ENCODE measurements around the gene ARMCX2.
"Not testable (repeated sequence)": the region's sequence is repeated elsewhere in the genome, so short reads cannot be mapped to it uniquely, and the experiment has no call there.

The ARMCX2 gene

DNA sequence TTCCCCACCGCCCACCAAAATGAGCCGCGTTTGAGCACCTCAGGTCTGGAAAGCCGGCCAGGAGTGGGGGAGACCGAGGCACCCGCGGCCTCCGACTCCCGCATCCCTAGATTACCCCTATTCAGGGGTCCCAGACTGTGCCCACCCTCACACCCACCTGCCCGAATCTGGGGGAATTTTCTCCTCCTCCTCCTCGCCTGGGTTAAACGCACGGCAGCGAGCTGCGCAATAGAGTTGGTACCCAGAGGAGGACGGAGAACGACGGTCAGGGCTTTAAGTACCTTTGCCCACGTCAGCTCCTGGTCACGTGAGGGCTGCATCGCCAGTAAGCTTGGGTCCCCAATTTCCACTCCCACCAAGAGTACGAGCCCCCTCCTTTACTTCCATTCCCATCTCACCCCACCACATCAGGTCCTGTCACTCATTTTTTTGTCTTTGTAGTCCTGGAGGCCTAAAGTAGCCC is at the start of gene ARMCX2:
Gene ARMCX2, minus strand, starts transcription at position 250 of the 463 bp plus-strand sequence. CDS start 2,262 bp downstream, outside the sequence.
- no peak for DNase-seq (ENCODE audit: low spot score)

DNA sequence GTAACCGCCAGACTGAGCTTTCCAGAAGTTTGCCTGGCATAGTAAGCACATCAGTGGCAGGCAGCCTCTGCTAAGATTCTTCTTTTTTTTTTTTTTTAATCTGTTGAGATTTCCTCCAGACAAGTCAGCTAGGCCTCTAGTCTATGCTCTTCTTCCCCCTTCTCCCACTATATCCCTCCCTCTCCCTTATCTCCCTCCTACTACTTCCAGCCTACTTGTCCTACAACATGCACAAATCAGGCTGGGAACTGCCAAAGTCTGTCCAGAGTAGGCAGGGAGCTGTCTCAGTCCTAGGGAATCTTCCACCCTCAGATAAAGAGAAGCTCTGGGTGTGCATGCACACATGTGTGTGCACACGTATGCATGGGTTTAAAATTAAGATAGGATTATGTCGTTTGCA is 49.7 kb upstream of the ARMCX2 start:
- DNase-seq (ENCODE audit: low spot score) = no peak

DNA sequence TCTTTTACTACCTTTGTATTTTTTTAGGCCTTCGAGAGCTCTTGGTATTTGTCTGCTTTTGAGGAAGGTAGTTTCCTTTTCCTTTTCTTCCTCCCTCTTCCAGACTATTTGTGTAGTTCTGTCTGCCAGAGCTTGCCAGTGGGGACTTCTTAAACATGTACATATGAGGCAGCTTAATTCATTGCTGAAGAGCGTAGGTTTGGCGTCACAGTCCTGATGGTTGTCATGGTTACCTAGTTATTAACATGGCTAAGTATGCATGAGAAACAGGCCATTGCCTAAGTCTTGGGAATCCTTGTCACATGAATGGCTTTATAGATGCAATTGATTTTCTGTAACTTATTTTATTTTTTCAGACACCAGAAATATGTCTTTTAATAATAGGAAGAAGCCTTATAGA is 48.5 kb upstream of the ARMCX2 start:
- no peak for DNase-seq (ENCODE audit: low spot score)

DNA sequence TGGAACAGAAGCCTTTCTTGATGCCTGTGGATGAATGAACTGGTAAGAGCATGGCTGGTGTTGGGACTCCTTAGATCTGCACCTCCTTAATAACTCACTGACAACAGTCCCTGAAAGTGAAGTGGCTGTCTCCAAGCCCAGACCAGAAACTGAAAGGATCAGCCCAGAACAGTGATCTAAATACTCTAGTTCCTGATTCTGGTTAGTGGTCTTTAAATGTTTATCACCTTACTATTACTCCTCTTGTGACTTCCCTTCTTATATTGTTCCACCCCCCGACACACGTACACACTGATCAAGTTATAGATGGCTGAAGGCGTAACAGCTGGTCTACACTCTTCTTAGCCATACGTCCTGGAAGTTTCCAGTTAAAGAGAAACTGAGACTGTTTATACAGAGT is 33.8 kb upstream of the ARMCX2 start:
- DNase-seq (ENCODE audit: low spot score) = no peak

DNA sequence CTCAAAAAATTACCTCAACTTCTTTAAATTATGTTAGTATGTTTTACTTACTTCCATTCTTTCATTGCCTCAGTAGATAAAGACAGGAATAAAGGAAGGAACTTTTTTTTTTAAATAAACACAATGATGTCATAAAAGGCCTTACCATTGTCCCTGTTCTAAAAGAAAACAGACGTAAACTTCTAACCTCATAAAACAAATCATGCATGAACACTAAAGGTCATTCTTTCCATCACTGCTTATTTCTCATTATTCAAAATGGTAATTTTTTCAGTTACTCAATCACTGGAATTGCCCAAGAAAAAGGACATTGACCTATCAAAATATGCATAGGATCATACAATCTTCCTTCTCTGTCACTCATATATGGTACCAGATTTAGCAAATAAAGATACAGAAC is 32.2 kb upstream of the ARMCX2 start:
- no peak for DNase-seq (ENCODE audit: low spot score)

DNA sequence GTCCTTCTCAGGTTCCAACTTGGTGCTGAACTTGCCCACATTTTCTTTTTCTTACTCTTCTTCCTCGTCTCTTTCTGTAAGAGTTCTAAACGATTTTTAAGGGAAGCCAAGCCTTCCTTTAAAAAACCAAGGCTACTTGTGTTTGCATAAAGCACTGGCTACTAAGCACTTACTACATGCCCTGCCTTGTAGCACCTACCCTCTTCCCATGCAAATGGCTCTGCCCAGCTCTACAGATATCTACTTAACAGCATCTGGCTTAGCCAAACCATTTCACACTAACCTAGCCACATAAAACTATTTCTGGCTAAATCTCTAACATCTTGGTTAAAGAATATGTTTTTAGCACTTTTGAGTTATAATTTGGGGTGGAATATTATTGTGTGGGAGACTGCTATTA is 26.9 kb upstream of the ARMCX2 start:
- DNase-seq (ENCODE audit: low spot score) = no peak

DNA sequence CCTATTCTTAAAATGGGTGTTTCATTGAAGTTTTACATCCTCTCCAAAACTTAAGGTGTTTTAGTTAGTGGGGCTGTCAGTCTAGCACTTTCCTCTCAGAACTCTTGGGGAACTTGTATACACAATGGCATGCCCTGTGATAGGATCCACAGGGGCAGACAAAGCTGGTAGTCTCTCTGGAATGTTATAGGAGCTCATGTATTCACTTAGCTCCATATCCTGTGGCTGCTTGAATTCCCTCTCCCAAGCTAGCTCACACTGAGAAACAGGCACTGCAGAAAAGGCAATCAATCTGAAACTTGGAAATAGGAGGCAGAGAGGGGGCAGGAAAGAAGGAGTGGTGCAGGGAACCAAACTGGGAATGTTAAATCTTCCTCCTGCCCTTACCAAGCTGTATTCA is 26.3 kb upstream of the ARMCX2 start:
- no peak for DNase-seq (ENCODE audit: low spot score)

DNA sequence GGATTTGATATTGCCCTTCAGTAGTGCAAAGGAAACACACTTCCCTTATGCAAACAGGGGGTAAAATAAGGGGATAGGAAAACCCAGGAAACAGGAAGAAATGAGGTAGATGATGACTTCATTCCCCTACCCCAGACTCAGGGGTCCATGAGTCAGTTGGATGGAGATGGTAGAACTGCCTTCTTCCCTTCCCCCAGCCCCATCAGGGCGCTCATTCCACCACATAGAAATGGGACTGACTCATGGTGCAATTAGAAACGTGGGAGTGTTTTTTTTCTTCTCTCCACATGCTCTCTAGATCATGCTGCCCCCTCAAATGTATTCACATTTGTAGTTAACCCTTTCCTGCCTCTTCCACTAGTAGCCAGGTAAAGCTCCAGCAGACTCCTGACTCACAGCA is 23.1 kb upstream of the ARMCX2 start:
- no peak for DNase-seq (ENCODE audit: low spot score)

DNA sequence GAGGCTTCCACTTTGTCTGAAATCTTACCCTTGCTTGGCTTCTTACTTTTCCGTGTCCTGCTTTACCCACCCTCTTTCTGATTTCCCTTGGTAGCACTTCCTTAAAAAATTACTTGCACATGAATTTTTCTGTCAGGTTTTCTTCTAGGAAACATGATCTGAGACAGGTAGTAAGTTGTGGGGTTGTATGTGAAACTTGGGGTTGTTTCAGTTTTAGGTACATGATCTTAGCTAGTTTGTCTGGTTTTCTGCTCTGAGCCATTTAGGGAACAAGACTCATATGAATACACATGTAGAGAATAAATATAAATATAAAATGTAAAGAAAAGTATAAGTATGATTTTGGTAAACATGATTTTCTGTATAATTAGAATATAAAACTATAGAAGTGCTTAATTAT is 17.4 kb upstream of the ARMCX2 start:
- no peak for DNase-seq (ENCODE audit: low spot score)

DNA sequence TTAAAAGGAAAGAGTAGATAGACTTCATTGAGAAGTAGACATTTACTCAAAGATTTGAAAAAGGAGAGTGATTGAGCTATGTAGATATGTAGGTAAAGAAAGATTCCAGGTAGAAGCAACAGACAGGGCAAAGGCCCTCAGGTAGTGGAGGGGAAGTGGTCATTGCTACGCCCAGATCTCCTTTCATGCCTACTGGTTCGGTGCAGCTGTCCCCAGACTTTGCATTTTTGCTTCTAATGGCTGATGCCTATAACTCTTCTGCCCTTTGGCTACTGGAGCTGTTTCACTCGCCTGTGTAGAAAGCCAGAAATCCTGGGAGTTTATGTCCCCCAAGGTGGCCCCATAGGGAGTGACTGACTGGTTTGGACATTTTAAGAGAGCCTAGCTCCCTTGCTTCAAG is 16.9 kb upstream of the ARMCX2 start:
- DNase-seq (ENCODE audit: low spot score) = no peak

DNA sequence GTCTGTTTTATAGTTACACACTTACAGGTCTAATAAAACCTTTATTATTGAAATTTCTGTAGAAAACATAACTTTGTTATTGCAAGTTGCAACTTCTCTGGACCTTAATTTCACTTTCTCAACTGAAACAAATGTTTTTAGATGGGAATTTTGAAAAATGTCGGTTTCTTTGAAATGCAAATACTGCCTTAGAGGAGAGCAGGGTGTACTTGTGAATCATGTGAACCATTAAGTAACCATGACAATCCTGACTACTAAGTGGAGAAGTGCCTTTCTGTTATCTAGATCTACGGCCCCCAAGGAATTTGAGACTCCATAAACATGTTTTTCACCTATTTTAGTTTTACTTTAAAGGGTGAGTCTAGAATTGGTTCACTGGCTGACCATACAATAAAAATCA is 8.5 kb upstream of the ARMCX2 start:
- DNase-seq (ENCODE audit: low spot score) = no peak

DNA sequence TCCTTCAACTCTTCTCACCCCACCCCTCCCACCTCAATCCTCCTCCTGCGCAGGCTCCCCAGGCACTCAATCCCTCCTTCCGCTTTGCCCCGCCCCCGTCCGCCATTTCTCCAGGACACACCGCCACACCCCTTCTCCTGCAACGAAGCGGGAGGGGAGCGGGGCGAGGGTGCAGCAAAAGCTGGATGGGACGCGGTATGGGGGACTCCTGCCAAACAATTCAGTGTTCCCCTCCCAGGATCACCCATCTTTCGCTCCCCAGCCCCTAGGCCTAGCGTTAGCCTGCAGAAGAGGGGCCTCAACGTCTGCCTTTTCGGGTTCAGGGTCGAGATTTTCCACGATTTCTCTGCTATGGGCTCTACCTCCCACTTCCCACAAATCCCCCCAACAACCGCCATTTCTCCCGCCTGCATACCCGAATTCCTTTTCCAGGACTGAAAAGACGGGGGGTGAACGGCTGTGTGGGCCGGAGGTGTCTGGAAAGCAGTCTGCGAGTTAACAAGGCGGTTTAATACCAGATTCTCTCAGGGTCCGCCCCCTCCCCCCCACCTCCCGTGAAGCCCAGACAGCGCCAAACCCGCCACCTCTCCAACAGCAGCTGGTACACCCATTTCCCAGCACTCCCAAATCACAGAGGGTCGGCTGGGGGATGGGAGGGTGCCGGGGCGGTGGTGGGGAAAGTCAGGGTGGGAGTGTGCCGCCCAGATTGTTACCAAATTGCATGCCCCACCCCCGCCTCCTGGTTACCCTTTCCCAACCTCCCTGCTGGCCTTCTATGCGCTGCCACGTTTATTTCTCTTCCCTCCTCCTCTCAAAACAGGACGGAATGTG is 774 bp downstream of the ARMCX2 start:
- peak; percentile 64 for DNase-seq (ENCODE audit: low spot score)

DNA sequence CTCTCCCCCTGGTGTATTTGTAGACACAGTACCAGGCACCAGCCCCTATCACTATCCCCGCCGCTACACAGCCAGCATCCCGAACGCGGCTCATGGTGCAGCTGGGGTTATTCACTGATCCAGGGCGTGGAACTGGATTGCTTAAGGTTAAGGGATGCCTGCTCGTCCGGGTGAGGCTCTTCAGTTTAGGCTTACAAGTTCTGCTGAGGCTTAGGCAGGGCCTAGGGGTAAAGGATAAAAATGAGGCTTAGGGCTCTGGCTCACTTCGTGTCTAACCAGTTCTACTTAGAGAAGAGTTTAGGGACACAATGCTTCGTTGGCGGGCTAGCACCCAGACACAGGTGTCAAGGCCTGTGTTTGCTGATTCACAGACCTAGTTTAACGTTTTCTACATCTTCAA is 2.2 kb downstream of the ARMCX2 start:
- DNase-seq (ENCODE audit: low spot score) = no peak

DNA sequence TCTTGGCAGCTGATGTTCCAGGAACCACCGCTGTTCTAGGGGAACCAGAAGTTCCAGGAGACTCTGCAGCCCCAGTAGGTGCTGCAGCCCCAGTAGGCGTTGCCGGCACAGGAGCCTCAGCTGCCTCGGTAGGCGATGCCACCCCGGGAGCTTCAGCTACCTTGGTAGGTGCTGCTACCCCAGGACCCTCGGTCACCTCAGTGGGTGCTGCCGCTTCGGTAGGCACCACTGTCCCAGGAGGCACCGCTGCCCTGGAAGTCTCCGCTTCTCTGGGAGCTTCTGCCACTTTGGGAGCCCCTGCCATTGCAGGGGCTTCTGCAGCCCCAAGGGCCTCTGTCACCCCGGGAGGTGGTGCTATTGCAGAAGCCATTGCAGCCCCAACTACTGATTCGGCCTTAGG is 2.8 kb downstream of the ARMCX2 start:
- no peak for DNase-seq (ENCODE audit: low spot score)

DNA sequence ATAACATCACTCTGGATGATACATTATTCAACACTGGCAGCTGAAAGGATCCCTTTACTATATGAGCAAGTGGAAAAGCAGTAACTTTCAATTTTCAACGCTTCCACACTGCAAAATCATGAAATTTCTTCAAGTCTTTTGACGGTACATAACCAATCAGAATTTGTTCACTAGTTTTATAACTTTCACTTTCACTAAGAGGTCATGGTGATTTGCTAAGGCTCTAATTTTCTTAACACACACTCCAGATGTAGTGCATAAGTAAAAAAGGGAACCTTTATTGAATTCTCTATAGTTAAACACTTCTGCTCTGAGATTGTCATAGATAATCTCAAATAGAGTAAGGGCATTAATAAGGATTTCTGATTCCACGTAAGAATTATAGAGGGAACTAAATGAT is 4.1 kb downstream of the ARMCX2 start:
- DNase-seq (ENCODE audit: low spot score) = no peak

DNA sequence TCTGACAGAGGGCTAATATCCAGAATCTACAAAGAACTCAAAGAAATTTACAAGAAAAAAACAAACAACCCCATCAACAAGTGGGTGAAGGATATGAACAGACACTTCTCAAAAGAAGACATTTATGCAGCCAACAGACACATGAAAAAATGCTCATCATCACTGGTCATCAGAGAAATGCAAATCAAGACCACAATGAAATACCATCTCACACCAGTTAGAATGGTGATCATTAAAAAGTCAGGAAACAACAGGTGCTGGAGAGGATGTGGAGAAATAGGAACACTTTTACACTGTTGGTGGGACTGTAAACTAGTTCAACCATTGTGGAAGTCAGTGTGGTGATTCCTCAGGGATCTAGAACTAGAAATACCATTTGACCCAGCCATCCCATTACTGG is 11.9 kb downstream of the ARMCX2 start:
- DNase-seq (ENCODE audit: low spot score) = not testable (repeated sequence)

DNA sequence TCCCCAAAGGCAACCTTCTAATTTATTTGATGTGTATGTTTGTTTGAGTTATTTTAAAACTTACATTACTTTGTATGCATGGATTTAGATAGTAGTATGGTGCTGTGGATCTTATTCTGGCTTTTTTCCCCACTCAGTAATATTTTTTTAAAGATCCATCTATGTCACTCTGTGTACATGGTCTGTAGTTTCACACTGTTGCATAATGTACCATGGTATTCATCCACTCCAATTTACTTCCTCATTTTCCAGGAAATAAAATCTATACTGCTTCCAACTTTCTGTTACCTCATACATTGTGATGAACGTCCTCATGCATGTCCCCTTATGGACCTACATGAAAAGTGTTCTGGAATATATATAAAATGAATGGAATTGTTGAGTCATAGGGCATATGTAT is 17.6 kb downstream of the ARMCX2 start:
- no peak for DNase-seq (ENCODE audit: low spot score)

DNA sequence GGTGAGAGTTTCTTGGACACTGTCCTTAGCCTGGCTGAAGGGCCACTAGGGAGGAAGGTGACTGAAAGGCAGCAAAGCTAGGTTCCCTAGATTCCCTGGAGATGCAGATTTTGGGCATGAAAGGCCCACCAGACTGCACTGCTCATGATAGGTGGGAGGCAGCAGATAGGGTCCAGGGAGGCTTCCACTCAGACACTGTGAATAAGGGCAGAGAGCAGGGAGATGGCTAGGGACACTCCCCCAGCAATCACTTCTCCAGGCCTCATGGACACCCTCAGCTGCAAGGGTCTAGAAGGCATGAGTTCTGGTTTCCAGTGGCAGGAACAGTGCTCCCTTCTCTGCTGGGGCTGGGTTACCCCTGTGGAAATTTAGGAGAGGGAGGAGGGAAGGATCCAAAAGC is 20.1 kb downstream of the ARMCX2 start:
- no peak for DNase-seq (ENCODE audit: low spot score)

DNA sequence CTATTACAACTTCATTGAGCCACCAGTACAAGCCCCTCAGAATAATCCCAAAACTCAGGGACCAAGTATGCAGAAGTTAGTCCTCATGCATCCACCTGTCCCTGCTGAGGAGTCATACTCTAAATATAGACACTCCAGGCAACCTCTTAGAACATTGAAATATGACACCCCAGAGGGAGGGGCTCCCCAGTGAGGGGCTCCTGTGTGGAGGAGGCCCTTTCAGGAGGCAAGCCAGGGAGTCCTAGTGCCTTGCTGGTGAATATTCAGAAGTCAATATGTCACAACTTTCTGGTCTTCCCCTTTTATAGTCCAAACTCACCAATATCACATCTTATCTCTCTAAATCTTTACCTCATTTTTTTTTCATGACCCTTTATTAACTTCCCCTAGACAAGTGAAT is 40.3 kb downstream of the ARMCX2 start:
- DNase-seq (ENCODE audit: low spot score) = no peak

DNA sequence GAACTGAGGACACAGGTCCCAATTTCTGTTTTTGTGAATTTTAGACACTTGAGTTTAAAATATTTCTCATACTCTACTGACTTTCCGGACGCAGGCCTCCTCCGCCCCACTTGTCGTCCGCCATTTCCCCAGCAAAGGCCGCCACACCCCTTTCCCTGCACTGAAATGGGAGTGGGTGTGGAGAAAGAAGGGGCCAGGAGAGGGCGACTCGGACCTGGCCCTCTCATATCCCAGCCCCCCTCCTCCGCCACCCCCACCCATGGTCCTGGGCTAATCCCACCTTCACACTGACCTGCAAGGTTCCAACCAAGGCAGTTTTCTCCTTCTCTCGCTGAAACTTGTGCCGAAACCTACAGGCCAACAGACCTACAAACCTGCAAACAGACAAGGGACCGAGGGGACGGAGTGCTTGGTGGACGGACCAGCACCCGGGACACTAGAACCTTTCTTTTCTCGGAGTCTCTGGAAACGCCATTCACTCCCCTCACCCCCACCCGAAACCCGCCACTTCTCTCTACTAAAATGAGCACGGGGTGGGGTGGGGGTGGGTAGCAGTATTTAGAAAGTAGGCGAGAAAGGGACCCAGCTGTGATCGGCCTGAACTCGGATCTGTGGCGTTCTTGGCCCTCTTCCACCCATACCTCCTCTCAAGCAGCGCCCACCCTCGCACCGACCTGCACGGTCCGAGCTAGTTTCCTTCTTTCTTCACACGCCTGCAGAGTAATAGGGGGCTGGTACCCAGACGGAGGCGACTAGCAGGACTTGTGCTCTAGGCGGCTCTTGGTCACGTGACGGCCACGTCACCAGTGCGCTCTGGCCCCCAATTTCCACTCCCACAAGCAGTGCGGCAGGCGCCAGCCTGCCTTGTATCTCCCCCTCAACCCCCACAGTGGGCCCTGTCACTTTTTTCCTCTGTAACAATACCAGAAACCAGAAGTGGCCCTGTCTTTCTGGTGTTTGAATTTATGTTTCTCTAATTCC is 42.1 kb downstream of the ARMCX2 start, which contains the start of gene ARMCX6:
Gene ARMCX6, minus strand, starts transcription at position 790 of the 981 bp plus-strand sequence. CDS start 1,380 bp downstream, outside the sequence.
- DNase-seq (ENCODE audit: low spot score) = peak; percentile 73

DNA sequence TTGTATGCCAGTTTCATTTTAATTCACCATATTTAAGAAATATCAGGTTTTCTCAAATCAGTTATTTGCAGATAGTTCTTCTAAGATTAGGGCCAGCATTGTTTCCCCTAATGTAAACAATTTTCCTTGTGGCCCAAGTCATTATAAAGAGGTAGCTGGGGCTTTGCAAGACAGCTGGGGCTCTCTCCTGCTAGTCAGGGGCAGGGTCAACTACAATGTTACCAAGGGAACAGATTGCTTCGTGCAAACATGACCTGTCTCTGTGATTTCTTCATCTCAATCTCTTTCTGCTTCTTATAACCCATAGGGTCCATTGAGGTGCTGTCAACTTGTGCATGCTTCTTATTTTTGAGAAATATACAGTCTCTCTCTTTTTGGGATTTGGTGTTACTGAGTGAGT is 53.9 kb downstream of the ARMCX2 start:
- no peak for DNase-seq (ENCODE audit: low spot score)

Data from germinal center (tissue), 1 donor.